ENCODE measurements around the gene KAZN. TPM values are rescaled to one million over a fixed set of nuclear protein-coding genes. Genes with fewer than 3 reads are reported as not detected.
"Not testable (repeated sequence)": the region's sequence is repeated elsewhere in the genome, so short reads cannot be mapped to it uniquely, and the experiment has no call there.

KAZN gene
- total and polyA plus RNA-seq, 9 donors: 10.1 to 56.4 (median 27.9) TPM

DNA sequence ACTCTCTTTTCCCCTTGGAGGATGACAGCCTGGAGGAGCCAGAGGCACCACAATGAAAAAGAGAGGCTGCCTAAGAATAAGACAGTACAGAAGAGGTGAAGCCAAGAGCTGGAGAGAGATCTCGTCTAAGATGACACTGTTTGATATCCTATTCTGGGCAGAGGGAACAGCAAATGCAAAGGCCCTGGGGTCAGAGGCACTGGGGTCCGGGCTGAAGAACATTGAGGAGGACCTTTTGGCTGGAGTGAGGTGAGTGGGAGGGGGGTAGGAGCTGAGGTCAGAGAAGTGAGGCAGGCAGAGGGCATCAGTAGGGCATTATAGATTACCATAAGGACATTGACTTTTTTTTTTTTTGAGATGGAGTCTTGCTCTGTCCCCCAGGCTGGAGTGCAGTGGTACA is 535.8 kb downstream of the KAZN start:
- intact Hi-C loops (cut with DNase I): loop anchor here in 1 of 4 donors (10.0 kb wide), 1 partner anchor 291 kb away; no protein-coding TSS in a partner anchor
- H3K4me3 ChIP-seq: no peak overlapping the region
- no peaks in the 10 kb centered on the region for H3K27me3 ChIP-seq
- DNase-seq: no peak
- H3K36me3 ChIP-seq: no peaks in the 10 kb centered on the region
- no peak overlapping the region for H3K27ac ChIP-seq
- TF ChIP-seq POLR2A (IDR thresholded peaks at IDR 0.05): no peak
- no peak for TF ChIP-seq EP300 (IDR thresholded peaks at IDR 0.05)
- no peak for TF ChIP-seq CTCF (IDR thresholded peaks at IDR 0.05)
- H3K4me1 ChIP-seq (ENCODE audit: insufficient read depth): no peaks in the 10 kb centered on the region
- H3K9me3 ChIP-seq: peaks cover 0 to 4% of the 10 kb centered on the region in 2 donors
- WGBS, 3 donors: 62 to 85% (median 63%) methylated on average over 2 of the region's 2 CpGs

DNA sequence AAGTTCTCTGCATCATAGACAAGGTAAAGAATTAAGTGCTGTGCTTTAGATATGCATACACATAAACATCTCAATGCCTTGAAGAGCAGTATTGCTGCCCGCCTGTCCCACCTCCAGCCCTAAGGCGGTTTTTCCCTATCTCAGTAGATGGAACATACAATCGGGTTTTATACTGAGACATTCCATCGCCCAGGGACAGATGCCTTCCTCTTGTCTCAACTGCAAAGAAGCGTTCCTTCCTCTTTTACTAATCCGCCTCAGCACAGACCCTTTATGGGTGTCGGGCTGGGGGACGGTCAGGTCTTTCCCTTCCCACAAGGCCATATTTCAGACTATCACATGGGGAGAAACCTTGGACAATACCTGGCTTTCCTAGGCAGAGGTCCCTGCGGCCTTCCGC is 537.1 kb downstream of the KAZN start:
- not testable (repeated sequence) for H3K27me3 ChIP-seq; H3K27ac ChIP-seq; H3K4me3 ChIP-seq; H3K9me3 ChIP-seq; H3K36me3 ChIP-seq; H3K4me1 ChIP-seq (ENCODE audit: insufficient read depth); DNase-seq
- 89 to 97% (median 91%) methylated on average over 10 of the region's 10 CpGs for WGBS, 3 donors
- intact Hi-C loops (cut with DNase I): loop anchor here in 1 of 4 donors (10.0 kb wide), 1 partner anchor 289 kb away; no protein-coding TSS in a partner anchor

- WGBS, 3 donors: 46 to 52% (median 49%) methylated on average over 6 of the region's 6 CpGs
- no peaks in the 10 kb centered on the region for H3K4me1 ChIP-seq (ENCODE audit: insufficient read depth)
- intact Hi-C loops (cut with DNase I): loop anchor here in 1 of 4 donors (10.0 kb wide), 1 partner anchor 287 kb away; no protein-coding TSS in a partner anchor
These were observed 539.3 kb downstream of the KAZN start for GRCh38 chr1:15137809-15138208.

GRCh38 chr1:15139654-15140350 is 541.3 kb downstream of the KAZN start:
- H3K27ac ChIP-seq: no peak overlapping the region
- no peaks in the 10 kb centered on the region for H3K27me3 ChIP-seq
- intact Hi-C loops (cut with DNase I): loop anchor here in 1 of 4 donors (10.0 kb wide), 1 partner anchor 285 kb away; no protein-coding TSS in a partner anchor
- WGBS, 3 donors: 81 to 88% (median 84%) methylated on average over 15 of the region's 15 CpGs
- TF ChIP-seq EP300 (IDR thresholded peaks at IDR 0.05): no peak
- no peak for TF ChIP-seq POLR2A (IDR thresholded peaks at IDR 0.05)
- no peak for TF ChIP-seq CTCF (IDR thresholded peaks at IDR 0.05)
- H3K4me1 ChIP-seq (ENCODE audit: insufficient read depth): no peaks in the 10 kb centered on the region
- H3K9me3 ChIP-seq: no peaks in the 10 kb centered on the region
- peak in 1 of 5 donors; percentile 16 for DNase-seq
- no peak overlapping the region for H3K4me3 ChIP-seq
- H3K36me3 ChIP-seq: no peaks in the 10 kb centered on the region

More at GRCh38 chr1:15137809-15138208, 539.3 kb downstream of the KAZN start:
- H3K27me3 ChIP-seq: no peaks in the 10 kb centered on the region
- TF ChIP-seq CTCF (IDR thresholded peaks at IDR 0.05) (no peak), POLR2A (IDR thresholded peaks at IDR 0.05) (no peak), EP300 (IDR thresholded peaks at IDR 0.05) (no peak)
- H3K27ac ChIP-seq: no peak overlapping the region
- no peaks in the 10 kb centered on the region for H3K9me3 ChIP-seq
- DNase-seq: peak in 1 of 5 donors; percentile 7
- H3K4me3 ChIP-seq: no peak overlapping the region
- H3K36me3 ChIP-seq: no peaks in the 10 kb centered on the region

DNA sequence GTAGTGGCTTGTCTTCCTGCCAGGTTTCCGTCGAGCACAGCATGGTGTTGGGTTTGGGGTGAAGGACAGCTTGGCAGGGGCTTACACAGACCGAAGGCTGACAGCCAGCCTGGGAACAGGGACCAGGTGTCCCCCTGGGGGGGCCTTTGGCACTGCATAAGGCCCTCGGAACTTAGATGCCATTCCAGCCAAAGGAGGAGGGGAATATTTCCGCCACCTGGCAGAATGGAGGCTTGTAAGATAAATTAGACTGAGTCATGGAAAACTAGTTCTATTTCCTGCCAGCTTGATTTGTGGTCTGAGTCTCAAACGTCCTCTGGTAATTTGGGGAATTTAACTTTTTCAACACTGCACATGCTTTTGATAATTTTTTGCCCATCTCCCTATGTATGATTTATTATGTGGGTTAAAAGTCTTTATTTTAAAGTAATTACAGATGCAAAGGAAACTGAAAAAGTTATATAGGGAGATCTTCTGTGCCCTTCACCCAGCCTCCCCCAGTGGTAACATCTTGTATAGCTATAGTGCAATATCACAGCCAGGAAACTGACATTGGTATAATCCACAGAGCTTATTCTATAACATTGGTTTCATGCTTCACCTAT is 543.6 kb downstream of the KAZN start:
- WGBS, 3 donors: 27 to 30% (median 29%) methylated on average over 6 of the region's 6 CpGs
- no peaks in the 10 kb centered on the region for H3K36me3 ChIP-seq
- intact Hi-C loops (cut with DNase I): no loop called here
- H3K27me3 ChIP-seq: no peaks in the 10 kb centered on the region
- no peak overlapping the region for H3K27ac ChIP-seq
- H3K4me1 ChIP-seq (ENCODE audit: insufficient read depth): no peaks in the 10 kb centered on the region
- H3K9me3 ChIP-seq: no peaks in the 10 kb centered on the region
- TF ChIP-seq POLR2A (IDR thresholded peaks at IDR 0.05) (no peak), CTCF (IDR thresholded peaks at IDR 0.05) (no peak), EP300 (IDR thresholded peaks at IDR 0.05) (no peak)
- no peak overlapping the region for H3K4me3 ChIP-seq
- peak in 1 of 5 donors; percentile 21 for DNase-seq
